C4-2B (cell line): Measurements from ENCODE around the gene C15orf40.
A peak's percentile ranks its signal among the peaks of the same experiment; 100 is the strongest.

Source experiments
- H3K27ac ChIP-seq: fragments of 450-650 bp; 2 replicates; pipeline ENCODE4 v1.5.1; 2017
- ZFX ChIP-seq: fragments of 450-650 bp; IDR thresholded peaks from 2 replicates; pipeline ENCODE4 v1.6.1; 2017
- TF ChIP-seq, protein P1 (sequence below): fragments of 450-650 bp; conservative IDR thresholded peaks from 2 replicates; pipeline ENCODE4 v1.5.1; 2017; ENCODE audit warnings: mild to moderate bottlenecking

C15orf40 gene

DNA sequence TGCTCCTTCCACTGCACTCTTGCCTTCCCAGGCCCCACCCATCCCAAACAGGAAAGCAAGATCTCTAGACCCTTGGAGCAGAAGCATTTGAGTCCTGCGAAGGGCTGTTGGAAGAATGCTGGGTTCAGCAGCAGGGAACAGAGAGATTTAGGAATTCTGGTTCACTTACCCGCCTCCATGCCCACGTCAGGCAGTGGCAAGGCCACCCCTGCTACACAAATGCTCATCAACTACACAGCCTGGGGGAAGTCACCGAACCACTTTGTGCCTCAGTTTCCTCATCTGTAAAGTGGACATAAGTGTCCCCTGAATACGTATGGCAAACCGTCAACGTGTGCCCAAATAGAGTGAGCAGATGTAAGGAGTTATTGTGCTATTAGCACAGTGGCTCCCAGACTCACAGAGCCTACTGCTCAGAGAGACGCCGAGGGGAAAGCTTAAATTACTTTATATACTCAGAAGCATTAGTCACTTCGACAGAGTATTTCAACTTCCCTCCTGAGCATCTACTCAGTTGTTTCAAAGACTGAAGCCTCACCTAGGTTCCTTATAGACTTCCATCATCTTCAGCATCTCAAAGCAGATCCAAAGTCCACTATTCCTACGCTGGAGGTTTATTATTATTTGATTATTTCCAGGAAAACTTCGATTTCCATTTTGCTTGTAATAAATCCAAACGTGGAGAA is 59.8 kb downstream of the C15orf40 start:
- TF ChIP-seq, protein P1, sequence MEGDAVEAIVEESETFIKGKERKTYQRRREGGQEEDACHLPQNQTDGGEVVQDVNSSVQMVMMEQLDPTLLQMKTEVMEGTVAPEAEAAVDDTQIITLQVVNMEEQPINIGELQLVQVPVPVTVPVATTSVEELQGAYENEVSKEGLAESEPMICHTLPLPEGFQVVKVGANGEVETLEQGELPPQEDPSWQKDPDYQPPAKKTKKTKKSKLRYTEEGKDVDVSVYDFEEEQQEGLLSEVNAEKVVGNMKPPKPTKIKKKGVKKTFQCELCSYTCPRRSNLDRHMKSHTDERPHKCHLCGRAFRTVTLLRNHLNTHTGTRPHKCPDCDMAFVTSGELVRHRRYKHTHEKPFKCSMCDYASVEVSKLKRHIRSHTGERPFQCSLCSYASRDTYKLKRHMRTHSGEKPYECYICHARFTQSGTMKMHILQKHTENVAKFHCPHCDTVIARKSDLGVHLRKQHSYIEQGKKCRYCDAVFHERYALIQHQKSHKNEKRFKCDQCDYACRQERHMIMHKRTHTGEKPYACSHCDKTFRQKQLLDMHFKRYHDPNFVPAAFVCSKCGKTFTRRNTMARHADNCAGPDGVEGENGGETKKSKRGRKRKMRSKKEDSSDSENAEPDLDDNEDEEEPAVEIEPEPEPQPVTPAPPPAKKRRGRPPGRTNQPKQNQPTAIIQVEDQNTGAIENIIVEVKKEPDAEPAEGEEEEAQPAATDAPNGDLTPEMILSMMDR, result no peak
- TF ChIP-seq ZFX, result no peak
- peak overlapping the region; percentile 74 for H3K27ac ChIP-seq

DNA sequence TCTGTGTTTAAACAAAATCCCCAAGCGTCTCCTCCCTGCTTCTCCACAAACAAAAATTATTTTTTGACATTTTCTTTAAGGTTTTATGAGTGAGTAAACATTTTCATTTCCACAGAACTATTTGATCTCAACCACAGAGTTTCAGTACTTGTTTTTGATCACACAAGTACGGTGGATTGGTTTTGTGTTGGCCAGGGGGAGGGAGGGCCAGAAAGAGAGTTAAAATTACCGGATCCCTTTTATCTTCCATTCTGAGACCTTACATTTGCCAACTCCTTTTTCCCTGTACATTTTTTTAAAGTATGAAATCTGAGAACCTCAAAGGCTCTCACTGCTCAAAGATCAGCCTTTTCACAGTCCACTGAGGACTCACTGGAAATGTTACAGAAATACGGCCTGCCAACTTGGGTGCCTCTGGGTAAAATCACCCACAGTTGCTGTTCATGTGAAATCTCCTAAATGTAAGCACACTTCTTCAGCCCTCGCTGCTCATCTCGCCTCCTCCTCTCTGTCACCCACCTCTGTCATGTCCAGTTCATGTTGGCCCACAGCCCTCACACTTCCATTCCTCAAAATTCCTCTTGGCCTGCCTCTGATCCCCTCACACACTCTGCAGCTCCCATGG is 60.6 kb downstream of the C15orf40 start:
- TF ChIP-seq ZFX, result no peak
- TF ChIP-seq, protein P1, result no peak
- H3K27ac ChIP-seq, result peak overlapping the region; percentile 74

DNA sequence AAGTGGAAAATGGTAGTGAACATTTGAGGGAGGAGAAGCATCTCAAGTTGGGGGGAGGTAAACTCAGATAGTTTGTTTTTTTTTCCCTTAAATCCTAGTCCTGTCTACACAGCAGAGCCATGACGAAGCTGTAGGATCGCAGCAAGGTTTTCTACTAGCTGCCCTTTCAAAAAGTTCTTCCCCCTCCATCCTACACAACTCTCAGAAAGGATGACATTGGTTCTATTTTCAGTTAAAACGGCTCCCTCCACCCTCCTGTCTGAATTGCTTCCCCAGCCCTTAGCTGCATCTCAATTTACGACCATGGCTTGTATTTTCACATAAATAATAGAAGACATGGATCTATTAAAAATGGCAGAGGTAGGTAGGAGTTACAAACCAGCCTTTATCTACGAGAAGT is 61.1 kb downstream of the C15orf40 start:
- no peak for TF ChIP-seq ZFX
- TF ChIP-seq, protein P1, result no peak
- no peak overlapping the region for H3K27ac ChIP-seq

DNA sequence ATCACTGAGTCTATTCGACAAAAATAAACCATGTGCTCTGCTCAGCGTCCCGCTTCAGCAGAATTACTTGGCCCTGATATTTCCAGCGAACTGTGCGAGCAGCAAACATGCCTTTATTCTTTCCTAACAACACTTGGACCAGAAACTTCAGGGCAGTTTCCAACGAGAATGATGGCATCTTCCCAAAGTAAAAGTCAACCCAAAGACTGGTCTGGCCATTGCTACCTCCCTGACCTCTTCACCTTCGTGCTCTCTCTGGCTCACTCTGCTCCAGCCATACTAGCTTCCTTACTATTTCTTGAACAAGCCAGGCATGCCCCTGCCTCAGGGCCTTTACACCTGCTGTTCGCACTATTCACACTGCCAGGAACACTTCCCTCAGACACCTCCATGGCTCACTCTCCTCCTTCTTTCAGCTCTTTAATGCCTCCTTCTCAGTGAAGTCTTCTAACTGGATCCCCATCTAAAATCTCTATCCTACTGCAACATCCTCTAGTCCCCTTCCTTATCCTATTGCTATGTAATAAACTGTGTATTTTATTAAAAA is 65.2 kb downstream of the C15orf40 start:
- no peak for TF ChIP-seq ZFX
- TF ChIP-seq, protein P1, result no peak
- H3K27ac ChIP-seq, result no peak overlapping the region

DNA sequence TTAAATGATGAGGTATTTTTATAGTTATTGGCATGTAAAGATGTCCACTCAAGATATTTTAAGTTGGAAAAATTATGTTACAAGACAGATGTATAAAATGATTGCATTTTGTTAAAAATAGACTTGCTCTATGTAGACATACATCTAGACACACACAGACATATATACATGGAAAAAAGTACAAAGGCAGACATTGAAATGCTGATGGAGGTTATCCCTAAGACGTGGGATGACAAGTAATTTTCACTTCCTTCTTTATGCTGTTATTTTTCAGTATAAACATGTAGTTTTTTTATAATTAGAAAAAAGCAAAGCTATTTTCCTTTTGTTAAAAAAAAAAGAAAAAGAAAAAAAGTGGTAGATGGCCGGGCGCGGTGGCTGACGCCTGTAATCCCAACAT is 66.1 kb downstream of the C15orf40 start:
- H3K27ac ChIP-seq, result no peak overlapping the region
- no peak for TF ChIP-seq ZFX
- TF ChIP-seq, protein P1, result no peak

DNA sequence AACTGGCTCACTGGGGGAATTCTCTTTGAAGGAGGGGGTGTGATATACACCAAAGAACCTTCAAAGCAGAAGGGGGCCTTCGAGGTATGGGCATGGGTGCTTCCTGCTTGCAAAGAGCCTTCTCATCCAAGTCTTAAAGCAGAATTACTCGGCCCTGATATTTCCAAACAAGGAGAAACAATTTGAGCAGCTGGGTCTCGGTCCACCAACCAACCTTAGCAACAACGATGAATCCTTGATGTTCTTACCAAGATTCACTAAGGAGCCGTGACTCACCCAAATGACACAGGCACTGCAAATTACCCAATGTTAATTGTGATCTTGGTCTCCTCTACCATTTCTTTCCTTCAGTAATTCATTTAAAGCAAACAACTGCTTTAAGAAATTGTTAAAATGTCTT is 66.6 kb downstream of the C15orf40 start:
- TF ChIP-seq, protein P1, result no peak
- TF ChIP-seq ZFX, result no peak
- H3K27ac ChIP-seq, result no peak overlapping the region

DNA sequence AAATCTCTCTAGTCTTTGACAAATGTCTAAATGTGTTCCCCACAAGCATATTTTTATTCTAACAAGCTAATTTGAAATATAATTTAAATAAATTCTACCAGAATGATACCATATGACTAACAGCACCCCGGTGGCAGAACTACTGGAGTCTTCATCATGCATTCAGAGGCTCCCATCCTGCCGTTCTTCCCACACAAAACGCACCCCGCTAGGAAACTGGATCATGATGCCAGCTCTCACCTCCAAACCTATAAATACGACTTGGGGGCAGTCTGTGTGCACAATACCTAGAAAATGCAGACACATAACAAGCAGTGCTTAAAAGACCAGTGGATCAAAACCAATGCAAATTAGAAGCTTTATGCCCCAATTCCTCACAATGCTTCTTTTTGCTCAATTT is 67.4 kb downstream of the C15orf40 start:
- TF ChIP-seq ZFX, result no peak
- TF ChIP-seq, protein P1, result no peak
- peak overlapping the region; percentile 72 for H3K27ac ChIP-seq
